Activated CD4-positive, alpha-beta T cell treated with anti-CD3 and anti-CD28 coated beads, Interleukin-2, amount 50 U/mL, for 48 hours (primary cell): ENCODE measurements around the gene SETD4.

Experiments used
- DNase-seq, 2 experiments: peaks; one replicate each; pipeline ENCODE4 v3.0.0-alpha.2; 2020

SETD4 gene

GRCh38 chr21:36041910-36042309 lies 18.4 kb downstream of the SETD4 start:
- DNase-seq, result no peak

- no peak for DNase-seq
Observed at GRCh38 chr21:36040389-36040788, 19.9 kb downstream of the SETD4 start.

GRCh38 chr21:36039861-36040260 lies 20.5 kb downstream of the SETD4 start:
- DNase-seq, result no peak

GRCh38 chr21:36038701-36039497 lies 21.4 kb downstream of the SETD4 start:
- DNase-seq, result no peak

GRCh38 chr21:36035381-36035791 lies 24.9 kb downstream of the SETD4 start:
- no peak for DNase-seq

GRCh38 chr21:36034211-36034913 lies 26.0 kb downstream of the SETD4 start:
- DNase-seq, result no peak

GRCh38 chr21:36032647-36033406 lies 27.5 kb downstream of the SETD4 start:
- DNase-seq, result no peak

- no peak for DNase-seq
Observed at GRCh38 chr21:36030581-36031189, 29.6 kb downstream of the SETD4 start.

GRCh38 chr21:36029309-36029708 lies 31.0 kb downstream of the SETD4 start:
- no peak for DNase-seq

- peak; percentile 66 to 73 for DNase-seq
Observed at GRCh38 chr21:36028127-36029069, 31.9 kb downstream of the SETD4 start.

GRCh38 chr21:36027347-36027746 lies 33.0 kb downstream of the SETD4 start:
- no peak for DNase-seq

- DNase-seq, result no peak
Observed at GRCh38 chr21:36024782-36025181, 35.5 kb downstream of the SETD4 start.

- DNase-seq, result no peak
Observed at GRCh38 chr21:36023092-36023480, 37.2 kb downstream of the SETD4 start.

GRCh38 chr21:36022427-36023091 lies 37.8 kb downstream of the SETD4 start:
- no peak for DNase-seq

- DNase-seq, result no peak
Observed at GRCh38 chr21:36021251-36021837, 39.0 kb downstream of the SETD4 start.

- no peak for DNase-seq
Observed at GRCh38 chr21:36015045-36015444, 45.3 kb downstream of the SETD4 start.

GRCh38 chr21:36010801-36011200 lies 49.5 kb downstream of the SETD4 start:
- DNase-seq, result no peak

GRCh38 chr21:36008505-36008904 lies 51.8 kb downstream of the SETD4 start:
- DNase-seq, result no peak

- DNase-seq, result no peak
Observed at GRCh38 chr21:36005879-36006400, 54.4 kb downstream of the SETD4 start.

GRCh38 chr21:36005018-36005417 lies 55.3 kb downstream of the SETD4 start:
- DNase-seq, result no peak

GRCh38 chr21:36004441-36004840 lies 55.9 kb downstream of the SETD4 start:
- no peak for DNase-seq
